ENCODE results near the gene SLC12A5. TPM values are rescaled to one million over a fixed set of nuclear protein-coding genes. Genes with fewer than 3 reads are reported as not detected.

Gene SLC12A5
- total RNA-seq, 1 donor from 2014 or later = 8.8 TPM

DNA sequence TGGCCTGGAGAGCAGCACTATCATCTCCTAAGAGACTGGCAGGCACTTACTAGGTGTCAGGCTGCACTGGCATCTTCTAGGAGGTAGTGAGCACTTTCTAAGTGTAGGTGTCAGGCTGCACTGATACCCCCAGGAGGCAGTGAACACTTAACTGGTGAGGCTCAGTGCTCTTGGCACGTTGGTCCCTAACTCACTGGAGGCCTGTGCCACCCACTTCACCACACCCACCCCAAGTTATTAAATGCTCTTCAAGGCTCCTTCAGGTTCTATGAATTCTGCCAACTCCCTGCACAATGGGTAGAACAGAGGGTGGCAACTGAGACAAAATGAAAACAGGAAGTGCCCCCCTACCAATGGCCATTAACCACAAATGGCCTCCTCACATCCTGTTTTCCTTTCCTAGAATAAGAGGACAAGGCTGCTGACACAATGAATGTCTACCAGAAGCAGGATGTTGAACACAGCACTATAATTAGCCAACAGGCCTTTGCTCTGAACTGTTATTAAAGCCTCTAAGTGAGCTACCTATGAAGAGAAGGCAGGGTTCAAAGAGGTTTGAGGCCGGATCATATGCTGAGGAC is 31.4 kb downstream of the SLC12A5 start:
- H3K9me3 Mint-ChIP-seq (ENCODE audit: low read depth) = no peaks in the 10 kb centered on the region
- TF ChIP-seq, protein P1, sequence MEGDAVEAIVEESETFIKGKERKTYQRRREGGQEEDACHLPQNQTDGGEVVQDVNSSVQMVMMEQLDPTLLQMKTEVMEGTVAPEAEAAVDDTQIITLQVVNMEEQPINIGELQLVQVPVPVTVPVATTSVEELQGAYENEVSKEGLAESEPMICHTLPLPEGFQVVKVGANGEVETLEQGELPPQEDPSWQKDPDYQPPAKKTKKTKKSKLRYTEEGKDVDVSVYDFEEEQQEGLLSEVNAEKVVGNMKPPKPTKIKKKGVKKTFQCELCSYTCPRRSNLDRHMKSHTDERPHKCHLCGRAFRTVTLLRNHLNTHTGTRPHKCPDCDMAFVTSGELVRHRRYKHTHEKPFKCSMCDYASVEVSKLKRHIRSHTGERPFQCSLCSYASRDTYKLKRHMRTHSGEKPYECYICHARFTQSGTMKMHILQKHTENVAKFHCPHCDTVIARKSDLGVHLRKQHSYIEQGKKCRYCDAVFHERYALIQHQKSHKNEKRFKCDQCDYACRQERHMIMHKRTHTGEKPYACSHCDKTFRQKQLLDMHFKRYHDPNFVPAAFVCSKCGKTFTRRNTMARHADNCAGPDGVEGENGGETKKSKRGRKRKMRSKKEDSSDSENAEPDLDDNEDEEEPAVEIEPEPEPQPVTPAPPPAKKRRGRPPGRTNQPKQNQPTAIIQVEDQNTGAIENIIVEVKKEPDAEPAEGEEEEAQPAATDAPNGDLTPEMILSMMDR (IDR thresholded peaks at IDR 0.05; ENCODE audit: unreplicated experiment) = no peak
- no peak overlapping the region for H3K27ac Mint-ChIP-seq
- peaks cover 1% of the 10 kb centered on the region for H3K4me1 Mint-ChIP-seq (ENCODE audit: low read depth)
- no peak for DNase-seq (ENCODE audit: low spot score, unreplicated experiment)
- H3K27me3 Mint-ChIP-seq = peaks cover 44% of the 10 kb centered on the region
- peaks cover 43% of the 10 kb centered on the region for H3K36me3 Mint-ChIP-seq (ENCODE audit: insufficient read depth)
- H3K4me3 Mint-ChIP-seq (ENCODE audit: low read depth) = no peak overlapping the region

DNA sequence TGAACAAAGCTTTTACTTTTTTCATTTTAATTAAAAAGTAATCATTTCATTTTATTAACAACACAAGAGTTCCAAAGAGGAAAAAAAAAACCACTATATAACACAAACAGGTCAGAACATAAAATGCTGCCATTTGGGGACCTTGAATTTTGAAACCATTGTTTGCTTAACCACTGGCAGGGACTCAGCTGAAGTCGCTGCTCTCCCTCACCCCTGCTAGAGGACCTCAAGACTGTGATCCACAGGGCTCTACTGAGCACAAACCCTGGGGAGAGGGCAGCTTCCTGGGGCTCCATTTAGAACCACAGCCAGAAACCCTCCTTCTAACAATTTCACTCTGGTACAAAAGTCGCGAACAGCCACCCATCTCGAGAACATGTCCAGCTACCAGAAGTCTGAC is 32.0 kb downstream of the SLC12A5 start:
- Mint-ChIP-seq H3K4me3 (ENCODE audit: low read depth) (no peak overlapping the region), H3K4me1 (ENCODE audit: low read depth) (peaks cover 1% of the 10 kb centered on the region), H3K9me3 (ENCODE audit: low read depth) (no peaks in the 10 kb centered on the region), H3K27ac (no peak overlapping the region), H3K36me3 (ENCODE audit: insufficient read depth) (peaks cover 46% of the 10 kb centered on the region), H3K27me3 (peaks cover 38% of the 10 kb centered on the region)
- TF ChIP-seq, protein P1 (IDR thresholded peaks at IDR 0.05; ENCODE audit: unreplicated experiment) = no peak
- DNase-seq (ENCODE audit: low spot score, unreplicated experiment) = no peak

DNA sequence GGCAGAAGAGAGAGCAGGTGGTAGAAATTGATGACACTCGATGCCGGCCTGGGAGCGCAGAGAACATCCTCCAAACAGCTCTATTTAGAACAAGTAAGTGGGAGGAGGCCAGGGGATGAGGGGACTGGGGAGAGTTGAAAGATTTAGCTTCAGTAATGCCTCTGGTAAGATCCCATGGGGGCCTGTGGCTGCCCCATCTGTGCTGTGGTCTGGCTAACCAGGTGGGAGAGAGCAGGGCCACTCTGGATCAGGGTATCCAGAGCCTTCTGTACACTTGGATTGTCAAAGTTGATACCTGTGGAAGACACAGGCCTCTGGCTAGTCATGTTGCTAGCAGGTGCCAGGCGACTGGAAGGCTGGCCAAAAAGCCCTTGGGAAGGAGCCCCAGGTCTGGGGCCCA is 33.1 kb downstream of the SLC12A5 start:
- H3K27ac Mint-ChIP-seq = no peak overlapping the region
- no peaks in the 10 kb centered on the region for H3K9me3 Mint-ChIP-seq (ENCODE audit: low read depth)
- peaks cover 29% of the 10 kb centered on the region for H3K27me3 Mint-ChIP-seq
- TF ChIP-seq, protein P1 (IDR thresholded peaks at IDR 0.05; ENCODE audit: unreplicated experiment) = no peak
- no peak overlapping the region for H3K4me3 Mint-ChIP-seq (ENCODE audit: low read depth)
- DNase-seq (ENCODE audit: low spot score, unreplicated experiment) = no peak
- peaks cover 1% of the 10 kb centered on the region for H3K4me1 Mint-ChIP-seq (ENCODE audit: low read depth)
- H3K36me3 Mint-ChIP-seq (ENCODE audit: insufficient read depth) = peaks cover 47% of the 10 kb centered on the region

DNA sequence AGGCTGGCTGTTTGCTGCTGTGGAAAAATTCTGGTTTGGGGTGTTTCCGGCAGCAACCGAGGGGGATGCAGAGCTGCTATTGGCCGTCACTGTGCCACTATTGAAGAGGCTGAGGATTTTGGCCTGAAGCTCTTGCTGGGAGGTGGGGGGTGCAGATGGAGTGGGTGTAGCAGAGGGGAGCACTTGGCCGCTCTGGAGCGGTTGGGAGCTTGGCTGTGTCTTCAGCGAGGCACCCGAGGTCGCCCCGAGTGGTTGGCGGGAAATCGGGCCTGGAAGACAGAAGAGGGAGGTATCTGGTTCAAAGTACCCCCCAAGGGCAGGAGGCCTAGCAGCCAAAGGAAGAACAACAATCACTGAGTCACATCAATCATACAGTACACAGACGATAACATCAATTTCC is 33.6 kb downstream of the SLC12A5 start:
- peaks cover 1% of the 10 kb centered on the region for H3K4me1 Mint-ChIP-seq (ENCODE audit: low read depth)
- H3K9me3 Mint-ChIP-seq (ENCODE audit: low read depth) = no peaks in the 10 kb centered on the region
- peaks cover 26% of the 10 kb centered on the region for H3K27me3 Mint-ChIP-seq
- no peak for DNase-seq (ENCODE audit: low spot score, unreplicated experiment)
- no peak overlapping the region for H3K4me3 Mint-ChIP-seq (ENCODE audit: low read depth)
- H3K27ac Mint-ChIP-seq = no peak overlapping the region
- TF ChIP-seq, protein P1 (IDR thresholded peaks at IDR 0.05; ENCODE audit: unreplicated experiment) = no peak
- peaks cover 47% of the 10 kb centered on the region for H3K36me3 Mint-ChIP-seq (ENCODE audit: insufficient read depth)

DNA sequence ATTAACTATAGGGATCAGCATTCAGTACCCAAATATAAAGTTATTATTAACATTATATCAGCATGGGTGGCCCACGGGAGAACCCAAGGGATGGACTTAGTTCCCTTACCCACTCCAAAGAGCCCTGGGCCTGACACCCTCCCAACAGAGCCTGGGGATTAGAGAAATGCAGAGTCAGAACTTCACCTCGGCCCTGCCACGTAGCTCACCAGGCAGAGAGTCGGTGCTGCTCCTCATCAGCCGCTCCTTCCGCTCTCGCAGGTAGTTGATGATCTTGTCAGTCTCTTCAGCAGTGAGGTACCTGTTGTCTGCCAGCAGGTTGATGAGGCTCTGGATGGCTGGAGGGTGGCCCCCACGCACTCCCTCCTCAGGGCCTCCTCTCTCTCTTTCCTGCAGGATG is 34.1 kb downstream of the SLC12A5 start:
- peaks cover 23% of the 10 kb centered on the region for H3K27me3 Mint-ChIP-seq
- no peak overlapping the region for H3K4me3 Mint-ChIP-seq (ENCODE audit: low read depth)
- no peak for DNase-seq (ENCODE audit: low spot score, unreplicated experiment)
- no peak overlapping the region for H3K27ac Mint-ChIP-seq
- no peaks in the 10 kb centered on the region for H3K9me3 Mint-ChIP-seq (ENCODE audit: low read depth)
- H3K4me1 Mint-ChIP-seq (ENCODE audit: low read depth) = peaks cover 1% of the 10 kb centered on the region
- TF ChIP-seq, protein P1 (IDR thresholded peaks at IDR 0.05; ENCODE audit: unreplicated experiment) = no peak
- peaks cover 47% of the 10 kb centered on the region for H3K36me3 Mint-ChIP-seq (ENCODE audit: insufficient read depth)
